Esophagus squamous epithelium (tissue), 5 donors: ENCODE measurements around the gene AGAP2. TPM values are rescaled to one million over a fixed set of nuclear protein-coding genes. Genes with fewer than 3 reads are reported as not detected.

ENCODE experiments used
- DNase-seq: peaks from one replicate; lab custom pipeline; 2025; lab: John Stamatoyannopoulos, UW
- H3K27ac ChIP-seq, 4 donors: fragments of 200-600 bp; sonication (generic); one replicate each; pipeline ENCODE4 v1.5.1; 2016 to 2019; ENCODE audit warnings: mild to moderate bottlenecking in 1 of 4
- H3K27me3 ChIP-seq, 4 donors: fragments of 200-600 bp; sonication (generic); 1 replicate in 3 of 4; 2 replicates in 1 of 4; pipeline versions ENCODE4 v1.5.1 to v1.6.0; 2017 to 2021; ENCODE audit warnings: antibody characterized with exemption in 1 of 4
- H3K36me3 ChIP-seq, 3 donors: fragments of 200-600 bp; sonication (generic); one replicate each; pipeline ENCODE4 v1.5.1; 2016 to 2019
- H3K4me1 ChIP-seq, 3 donors: fragments of 200-600 bp; sonication (generic); one replicate each; pipeline ENCODE4 v1.5.1; 2017 to 2019
- H3K4me3 ChIP-seq, 4 donors: fragments of 200-600 bp; sonication (generic); 1 replicate in 3 of 4; 2 replicates in 1 of 4; pipeline ENCODE4 v1.5.1; 2016 to 2019; ENCODE audit warnings: mild to moderate bottlenecking in 2 of 4, moderate library complexity in 1 of 4
- H3K9me3 ChIP-seq, 3 donors: fragments of 200-600 bp; sonication (generic); one replicate each; pipeline ENCODE4 v1.5.1; 2016 to 2019
- POLR2A ChIP-seq, 4 donors: fragments of 450-650 bp; IDR thresholded peaks; one replicate each; pipeline ENCODE4 v1.6.1; 2017; ENCODE audit warnings: antibody characterized with exemption in 4 of 4, mild to moderate bottlenecking in 4 of 4, moderate library complexity in 3 of 4
- WGBS, 2 donors: methylation state at CpG; one replicate each; pipeline ENCODE4 v1.1.5; 2018; 5-methylcytosine and 5-hydroxymethylcytosine counted together
- intact Hi-C: fragments of 100-400 bp; cut with DNase I; formaldehyde crosslinking; loops from one replicate; pipeline ENCODE4 v1.15.0; 2022
- total RNA-seq, 4 donors: library from RNA; depleted of rRNA; stranded (reverse); fragments of >200 nt; gene quantifications; one replicate each; pipeline ENCODE4 v1.1.0, GENCODE V29; 2016
- TF ChIP-seq, protein P1 (sequence below), 6 experiments: fragments of 450-650 bp in 4 of 6; fragments of 200-600 bp in 2 of 6; sonication (generic) in 2 of 6; IDR thresholded peaks; one replicate each; pipeline ENCODE4 v1.5.1; 2016 to 2019; ENCODE audit warnings: antibody characterized with exemption in 6 of 6, mild to moderate bottlenecking in 4 of 6, moderate library complexity in 4 of 6
- donor health status: DM: yes; HTN: yes; CAD: no.

The AGAP2 gene
- total RNA-seq, 4 donors from 2014 or later = 0.88 to 2.3 (median 1.3) TPM

- Histone ChIP-seq H3K4me1 (peaks cover 5 to 40% (median 11%) of the 10 kb centered on the region in 3 donors), H3K36me3 (peaks cover 7 to 46% (median 18%) of the 10 kb centered on the region in 3 donors), H3K9me3 (no peaks in the 10 kb centered on the region), H3K4me3 (peak overlapping the region in 3 of 4 donors; percentile 76 to 91 (median 83)), H3K27me3 (peaks cover 0 to 14% (median 0%) of the 10 kb centered on the region in 4 donors), H3K27ac (peak overlapping the region in 3 of 4 donors; percentile 96 to 99 (median 97))
- intact Hi-C loops = no loop called here
- no peak for TF ChIP-seq POLR2A (IDR thresholded peaks at IDR 0.05)
- TF ChIP-seq, protein P1, sequence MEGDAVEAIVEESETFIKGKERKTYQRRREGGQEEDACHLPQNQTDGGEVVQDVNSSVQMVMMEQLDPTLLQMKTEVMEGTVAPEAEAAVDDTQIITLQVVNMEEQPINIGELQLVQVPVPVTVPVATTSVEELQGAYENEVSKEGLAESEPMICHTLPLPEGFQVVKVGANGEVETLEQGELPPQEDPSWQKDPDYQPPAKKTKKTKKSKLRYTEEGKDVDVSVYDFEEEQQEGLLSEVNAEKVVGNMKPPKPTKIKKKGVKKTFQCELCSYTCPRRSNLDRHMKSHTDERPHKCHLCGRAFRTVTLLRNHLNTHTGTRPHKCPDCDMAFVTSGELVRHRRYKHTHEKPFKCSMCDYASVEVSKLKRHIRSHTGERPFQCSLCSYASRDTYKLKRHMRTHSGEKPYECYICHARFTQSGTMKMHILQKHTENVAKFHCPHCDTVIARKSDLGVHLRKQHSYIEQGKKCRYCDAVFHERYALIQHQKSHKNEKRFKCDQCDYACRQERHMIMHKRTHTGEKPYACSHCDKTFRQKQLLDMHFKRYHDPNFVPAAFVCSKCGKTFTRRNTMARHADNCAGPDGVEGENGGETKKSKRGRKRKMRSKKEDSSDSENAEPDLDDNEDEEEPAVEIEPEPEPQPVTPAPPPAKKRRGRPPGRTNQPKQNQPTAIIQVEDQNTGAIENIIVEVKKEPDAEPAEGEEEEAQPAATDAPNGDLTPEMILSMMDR (IDR thresholded peaks at IDR 0.05) = no peak
- DNase-seq = no peak
- 58 to 59% methylated on average over 3 of the region's 3 CpGs for WGBS, 2 donors
These were observed 7.5 kb upstream of the AGAP2 start for GRCh38 chr12:57746025-57746424.

- Histone ChIP-seq H3K36me3 (peaks cover 7 to 43% (median 18%) of the 10 kb centered on the region in 3 donors), H3K4me3 (peak overlapping the region; percentile 75 to 91 (median 80)), H3K27me3 (peaks cover 0 to 19% (median 0%) of the 10 kb centered on the region in 4 donors), H3K9me3 (no peaks in the 10 kb centered on the region), H3K27ac (peak overlapping the region; percentile 94 to 99 (median 96)), H3K4me1 (peaks cover 0 to 35% (median 8%) of the 10 kb centered on the region in 3 donors)
- TF ChIP-seq, protein P1 (IDR thresholded peaks at IDR 0.05) = no peak
- TF ChIP-seq POLR2A (IDR thresholded peaks at IDR 0.05) = no peak
- WGBS, 2 donors = 41 to 64% methylated on average over 8 of the region's 8 CpGs
- intact Hi-C loops = no loop called here
- no peak for DNase-seq
These were observed 6.9 kb upstream of the AGAP2 start for GRCh38 chr12:57745485-57745881.

GRCh38 chr12:57744777-57745484, 6.4 kb upstream of the AGAP2 start, which contains the start of gene TSPAN31:
Gene TSPAN31, plus strand, starts transcription at chr12:57745039. Its CDS starts 116 bp downstream, at chr12:57745155.
- intact Hi-C loops = no loop called here
- Histone ChIP-seq H3K9me3 (no peaks in the 10 kb centered on the region), H3K27ac (peak within 1 kb of the TSS; percentile 94 to 99 (median 96)), H3K36me3 (peaks cover 7 to 37% (median 18%) of the 10 kb centered on the region in 3 donors), H3K4me3 (peak within 1 kb of the TSS; percentile 75 to 91 (median 80)), H3K27me3 (peaks cover 0 to 24% (median under 1%) of the 10 kb centered on the region in 4 donors), H3K4me1 (peaks cover 0 to 32% (median 8%) of the 10 kb centered on the region in 3 donors)
- peak; percentile 81 for DNase-seq
- peak in 2 of 4 donors; percentile 65 to 76 for TF ChIP-seq POLR2A (IDR thresholded peaks at IDR 0.05)
- TF ChIP-seq, protein P1 (IDR thresholded peaks at IDR 0.05) = peak in 3 of 6 experiments; percentile 12 to 33 (median 19)
- 1 to 2% methylated on average over 19 to 21 of the region's 29 CpGs for WGBS, 2 donors

DNA sequence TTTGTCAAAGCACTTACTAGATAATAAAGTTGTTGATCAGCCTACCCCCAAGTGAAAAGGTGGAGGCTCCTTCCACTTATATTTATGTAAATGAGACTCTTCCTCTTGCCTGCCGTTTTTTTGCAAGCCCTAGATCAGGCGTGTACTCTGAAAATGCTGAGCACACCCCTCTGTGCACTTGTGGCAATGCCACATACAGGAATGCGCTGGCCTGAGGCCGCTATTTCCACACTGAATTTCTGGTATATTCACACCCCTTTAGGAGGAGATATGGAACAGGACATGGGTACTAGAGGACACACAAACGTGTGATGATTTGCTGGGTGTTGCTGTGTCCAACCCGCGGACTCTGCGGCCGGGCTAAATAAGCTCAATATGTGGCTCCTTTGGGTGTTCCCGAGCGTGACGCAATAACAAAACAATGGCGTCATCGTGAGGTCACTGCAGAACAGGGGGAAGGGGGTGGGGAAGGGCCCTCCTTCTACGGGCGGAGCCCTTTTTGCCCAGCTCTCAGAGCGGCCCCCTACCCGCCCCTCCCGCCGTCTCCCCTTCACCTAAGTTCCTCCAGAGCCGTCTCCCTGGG, 5.7 kb upstream of the AGAP2 start:
- peaks cover 0 to 31% (median 3%) of the 10 kb centered on the region in 4 donors for H3K27me3 ChIP-seq
- peaks cover under 1 to 32% (median 8%) of the 10 kb centered on the region in 3 donors for H3K4me1 ChIP-seq
- WGBS, 2 donors = 6 to 7% methylated on average over 3 to 18 of the region's 21 CpGs
- peak overlapping the region; percentile 75 to 91 (median 80) for H3K4me3 ChIP-seq
- peak overlapping the region; percentile 94 to 99 (median 96) for H3K27ac ChIP-seq
- no peaks in the 10 kb centered on the region for H3K9me3 ChIP-seq
- intact Hi-C loops = no loop called here
- H3K36me3 ChIP-seq = peaks cover 7 to 31% (median 18%) of the 10 kb centered on the region in 3 donors
- TF ChIP-seq, protein P1 (IDR thresholded peaks at IDR 0.05) = no peak
- TF ChIP-seq POLR2A (IDR thresholded peaks at IDR 0.05) = no peak
- peak; percentile 48 for DNase-seq
